Mammary epithelial cell (primary cell): ENCODE results near the gene ZC3H18.

Experiments used
- EZH2 ChIP-seq: IDR thresholded peaks from 2 replicates; pipeline ENCODE4 v1.6.1; 2012; ENCODE audit warnings: low read length, inconsistent platforms, borderline replicate concordance
- TF ChIP-seq, protein P1 (sequence below), 2 donors: IDR thresholded peaks in 1 of 2; conservative IDR thresholded peaks in 1 of 2; 2 replicates each; pipeline ENCODE4 v1.5.1; 2011 to 2012; ENCODE audit warnings: inconsistent platforms in 2 of 2, low read length in 2 of 2, mild to moderate bottlenecking in 2 of 2, control low read depth in 1 of 2, low read depth in 1 of 2; ENCODE audit not compliant: insufficient read depth in 1 of 2; ENCODE audit errors: extremely low read depth in 1 of 2

- TF ChIP-seq, protein P1, sequence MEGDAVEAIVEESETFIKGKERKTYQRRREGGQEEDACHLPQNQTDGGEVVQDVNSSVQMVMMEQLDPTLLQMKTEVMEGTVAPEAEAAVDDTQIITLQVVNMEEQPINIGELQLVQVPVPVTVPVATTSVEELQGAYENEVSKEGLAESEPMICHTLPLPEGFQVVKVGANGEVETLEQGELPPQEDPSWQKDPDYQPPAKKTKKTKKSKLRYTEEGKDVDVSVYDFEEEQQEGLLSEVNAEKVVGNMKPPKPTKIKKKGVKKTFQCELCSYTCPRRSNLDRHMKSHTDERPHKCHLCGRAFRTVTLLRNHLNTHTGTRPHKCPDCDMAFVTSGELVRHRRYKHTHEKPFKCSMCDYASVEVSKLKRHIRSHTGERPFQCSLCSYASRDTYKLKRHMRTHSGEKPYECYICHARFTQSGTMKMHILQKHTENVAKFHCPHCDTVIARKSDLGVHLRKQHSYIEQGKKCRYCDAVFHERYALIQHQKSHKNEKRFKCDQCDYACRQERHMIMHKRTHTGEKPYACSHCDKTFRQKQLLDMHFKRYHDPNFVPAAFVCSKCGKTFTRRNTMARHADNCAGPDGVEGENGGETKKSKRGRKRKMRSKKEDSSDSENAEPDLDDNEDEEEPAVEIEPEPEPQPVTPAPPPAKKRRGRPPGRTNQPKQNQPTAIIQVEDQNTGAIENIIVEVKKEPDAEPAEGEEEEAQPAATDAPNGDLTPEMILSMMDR (conservative IDR thresholded peaks at IDR 0.05 in 1 of 2, IDR thresholded peaks at IDR 0.05 in 1 of 2; ENCODE audit: extremely low read depth in 1 of 2, insufficient read depth in 1 of 2, low read depth in 1 of 2, low read length in 2 of 2), result no peak
- TF ChIP-seq EZH2, result no peak
Measured at GRCh38 chr16:88582912-88583575, 12.8 kb downstream of the ZC3H18 start.
